Osteoblast (primary cell): ENCODE results near the gene PRSS8. TPM values are rescaled to one million over a fixed set of nuclear protein-coding genes. Genes with fewer than 3 reads are reported as not detected.

Experiments
- DNase-seq: peaks from one replicate; pipeline ENCODE4 v3.0.0; 2011; ENCODE audit warnings: low spot score, mixed read lengths; ENCODE audit not compliant: insufficient read length; ENCODE audit errors: missing footprints
- H2AFZ ChIP-seq: 2 replicates; pipeline ENCODE4 v1.6.0; 2011; ENCODE audit warnings: mild to moderate bottlenecking, low read length
- H3K27ac ChIP-seq: 2 replicates; pipeline ENCODE4 v1.5.1; 2011; ENCODE audit warnings: mild to moderate bottlenecking, low read depth, low read length, moderate library complexity
- H3K27me3 ChIP-seq: 2 replicates; pipeline ENCODE4 v1.6.0; 2012; ENCODE audit warnings: mild to moderate bottlenecking, control low read depth, inconsistent platforms, low read length, moderate library complexity; ENCODE audit not compliant: insufficient read depth
- H3K36me3 ChIP-seq: 2 replicates; pipeline ENCODE4 v1.5.1; 2011; ENCODE audit warnings: mild to moderate bottlenecking, low read length, control low read depth, moderate library complexity; ENCODE audit not compliant: insufficient read depth
- H3K4me1 ChIP-seq: 2 replicates; pipeline ENCODE4 v1.5.1; 2011; ENCODE audit warnings: mild to moderate bottlenecking, low read length, control low read depth, moderate library complexity; ENCODE audit not compliant: insufficient read depth
- H3K4me2 ChIP-seq: 2 replicates; pipeline ENCODE4 v1.6.0; 2011; ENCODE audit warnings: mild to moderate bottlenecking, low read length; ENCODE audit not compliant: insufficient read depth
- H3K4me3 ChIP-seq: fragments of 200-600 bp; sonication (generic); 3 replicates; pipeline ENCODE4 v1.5.1; 2012; ENCODE audit warnings: mild to moderate bottlenecking, low read length, inconsistent platforms; ENCODE audit not compliant: insufficient read depth
- H3K79me2 ChIP-seq: 2 replicates; pipeline ENCODE4 v1.6.0; 2012; ENCODE audit warnings: mild to moderate bottlenecking, low read length, control low read depth, inconsistent platforms; ENCODE audit not compliant: insufficient read depth
- H3K9me3 ChIP-seq: 2 replicates; pipeline ENCODE4 v1.5.1; 2011; ENCODE audit warnings: low read depth, low read length, control low read depth
- H4K20me1 ChIP-seq: 2 replicates; pipeline ENCODE4 v1.6.0; 2012; ENCODE audit warnings: mild to moderate bottlenecking, low read length, control low read depth; ENCODE audit not compliant: insufficient read depth
- total RNA-seq: library from RNA; depleted of rRNA; stranded (reverse); fragments of >200 nt; gene quantifications from 2 replicates; pipeline ENCODE4 v1.2.3, GENCODE V29; 2012
- TF ChIP-seq, protein P1 (sequence below): IDR thresholded peaks from 2 replicates; pipeline ENCODE4 v1.5.1; 2011; ENCODE audit warnings: mild to moderate bottlenecking, low read depth, low read length, moderate library complexity; ENCODE audit errors: extremely low read depth

Gene PRSS8
- total RNA-seq, 1 donor, result not detected

GRCh38 chr16:31182391-31182790 lies 46.9 kb upstream of the PRSS8 start:
- H3K9me3 ChIP-seq, result no peaks in the 10 kb centered on the region
- peaks cover 55% of the 10 kb centered on the region for H4K20me1 ChIP-seq
- H3K36me3 ChIP-seq, result peaks cover 54% of the 10 kb centered on the region

GRCh38 chr16:31181102-31181830 lies 45.7 kb upstream of the PRSS8 start:
- H3K36me3 ChIP-seq, result peaks cover 43% of the 10 kb centered on the region
- DNase-seq, result peak; percentile 92

More at GRCh38 chr16:31182391-31182790, 46.9 kb upstream of the PRSS8 start:
- H3K4me1 ChIP-seq, result peaks cover 40% of the 10 kb centered on the region
- H3K4me2 ChIP-seq, result peak overlapping the region; percentile 97
- H3K27ac ChIP-seq, result peak overlapping the region; percentile 52
- H3K4me3 ChIP-seq, result peak overlapping the region; percentile 99
- peaks cover 81% of the 10 kb centered on the region for H3K79me2 ChIP-seq
- peak; percentile 90 for DNase-seq
- H3K27me3 ChIP-seq, result no peaks in the 10 kb centered on the region
- TF ChIP-seq, protein P1, sequence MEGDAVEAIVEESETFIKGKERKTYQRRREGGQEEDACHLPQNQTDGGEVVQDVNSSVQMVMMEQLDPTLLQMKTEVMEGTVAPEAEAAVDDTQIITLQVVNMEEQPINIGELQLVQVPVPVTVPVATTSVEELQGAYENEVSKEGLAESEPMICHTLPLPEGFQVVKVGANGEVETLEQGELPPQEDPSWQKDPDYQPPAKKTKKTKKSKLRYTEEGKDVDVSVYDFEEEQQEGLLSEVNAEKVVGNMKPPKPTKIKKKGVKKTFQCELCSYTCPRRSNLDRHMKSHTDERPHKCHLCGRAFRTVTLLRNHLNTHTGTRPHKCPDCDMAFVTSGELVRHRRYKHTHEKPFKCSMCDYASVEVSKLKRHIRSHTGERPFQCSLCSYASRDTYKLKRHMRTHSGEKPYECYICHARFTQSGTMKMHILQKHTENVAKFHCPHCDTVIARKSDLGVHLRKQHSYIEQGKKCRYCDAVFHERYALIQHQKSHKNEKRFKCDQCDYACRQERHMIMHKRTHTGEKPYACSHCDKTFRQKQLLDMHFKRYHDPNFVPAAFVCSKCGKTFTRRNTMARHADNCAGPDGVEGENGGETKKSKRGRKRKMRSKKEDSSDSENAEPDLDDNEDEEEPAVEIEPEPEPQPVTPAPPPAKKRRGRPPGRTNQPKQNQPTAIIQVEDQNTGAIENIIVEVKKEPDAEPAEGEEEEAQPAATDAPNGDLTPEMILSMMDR, result no peak
- H2AFZ ChIP-seq, result no peak overlapping the region

GRCh38 chr16:31179747-31180459 lies 44.4 kb upstream of the PRSS8 start, which contains the start of gene FUS:
Gene FUS, plus strand, starts transcription at chr16:31180139. Its CDS starts 76 bp downstream, at chr16:31180215.
- H3K36me3 ChIP-seq, result peaks cover 29% of the 10 kb centered on the region
- H3K27me3 ChIP-seq, result no peaks in the 10 kb centered on the region
- peaks cover 56% of the 10 kb centered on the region for H3K79me2 ChIP-seq
- TF ChIP-seq, protein P1, result no peak
- DNase-seq, result peak; percentile 98
- H3K4me1 ChIP-seq, result peaks cover 35% of the 10 kb centered on the region
- H2AFZ ChIP-seq, result peak within 1 kb of the TSS; percentile 100
- peak within 1 kb of the TSS; percentile 99 for H3K4me3 ChIP-seq
- H3K9me3 ChIP-seq, result no peaks in the 10 kb centered on the region
- peaks cover 34% of the 10 kb centered on the region for H4K20me1 ChIP-seq
- peak within 1 kb of the TSS; percentile 97 for H3K4me2 ChIP-seq
- peak within 1 kb of the TSS; percentile 100 for H3K27ac ChIP-seq

More at GRCh38 chr16:31181102-31181830, 45.7 kb upstream of the PRSS8 start:
- H3K4me2 ChIP-seq, result peak overlapping the region; percentile 97
- no peaks in the 10 kb centered on the region for H3K9me3 ChIP-seq
- no peak overlapping the region for H2AFZ ChIP-seq
- H3K4me1 ChIP-seq, result peaks cover 40% of the 10 kb centered on the region
- peaks cover 70% of the 10 kb centered on the region for H3K79me2 ChIP-seq
- peak overlapping the region; percentile 99 for H3K4me3 ChIP-seq
- no peaks in the 10 kb centered on the region for H3K27me3 ChIP-seq
- TF ChIP-seq, protein P1, result no peak
- peak overlapping the region; percentile 100 for H3K27ac ChIP-seq
- H4K20me1 ChIP-seq, result peaks cover 47% of the 10 kb centered on the region

- Histone ChIP-seq H3K27me3 (no peaks in the 10 kb centered on the region), H3K4me2 (peak overlapping the region; percentile 97), H3K4me1 (peaks cover 35% of the 10 kb centered on the region), H2AFZ (peak overlapping the region; percentile 100), H3K9me3 (no peaks in the 10 kb centered on the region), H3K36me3 (peaks cover 23% of the 10 kb centered on the region), H4K20me1 (peaks cover 34% of the 10 kb centered on the region), H3K4me3 (peak overlapping the region; percentile 99), H3K27ac (peak overlapping the region; percentile 100), H3K79me2 (peaks cover 51% of the 10 kb centered on the region)
- TF ChIP-seq, protein P1, result no peak
- DNase-seq, result peak; percentile 90
These were observed 43.8 kb upstream of the PRSS8 start for GRCh38 chr16:31179219-31179746.
